ENCODE results near the gene SLC9A5.

SLC9A5 gene

GRCh38 chr16:67270931-67271338, 22.2 kb downstream of the SLC9A5 start:
- Histone ChIP-seq H3K27me3 (ENCODE audit: control insufficient read depth, insufficient read depth, low read length) (no peaks in the 10 kb centered on the region), H3K9ac (ENCODE audit: low read depth, low read length) (no peak overlapping the region), H3K9me3 (ENCODE audit: control insufficient read depth, insufficient read depth, low read length) (no peaks in the 10 kb centered on the region), H3K36me3 (ENCODE audit: control insufficient read depth, insufficient read depth, low read length) (no peaks in the 10 kb centered on the region), H3K4me3 (ENCODE audit: low read depth, low read length) (no peak overlapping the region), H3K4me1 (ENCODE audit: control insufficient read depth, insufficient read depth, low read length) (peaks cover 3% of the 10 kb centered on the region)

GRCh38 chr16:67271446-67271845, 22.7 kb downstream of the SLC9A5 start:
- Histone ChIP-seq H3K9me3 (ENCODE audit: control insufficient read depth, insufficient read depth, low read length) (no peaks in the 10 kb centered on the region), H3K36me3 (ENCODE audit: control insufficient read depth, insufficient read depth, low read length) (no peaks in the 10 kb centered on the region), H3K4me1 (ENCODE audit: control insufficient read depth, insufficient read depth, low read length) (peaks cover 3% of the 10 kb centered on the region), H3K27me3 (ENCODE audit: control insufficient read depth, insufficient read depth, low read length) (no peaks in the 10 kb centered on the region), H3K4me3 (ENCODE audit: low read depth, low read length) (no peak overlapping the region), H3K9ac (ENCODE audit: low read depth, low read length) (no peak overlapping the region)

- Histone ChIP-seq H3K9ac (ENCODE audit: low read depth, low read length) (no peak overlapping the region), H3K9me3 (ENCODE audit: control insufficient read depth, insufficient read depth, low read length) (no peaks in the 10 kb centered on the region), H3K4me1 (ENCODE audit: control insufficient read depth, insufficient read depth, low read length) (no peaks in the 10 kb centered on the region), H3K4me3 (ENCODE audit: low read depth, low read length) (no peak overlapping the region), H3K36me3 (ENCODE audit: control insufficient read depth, insufficient read depth, low read length) (no peaks in the 10 kb centered on the region), H3K27me3 (ENCODE audit: control insufficient read depth, insufficient read depth, low read length) (no peaks in the 10 kb centered on the region)
Measured at GRCh38 chr16:67275321-67275720, 26.5 kb downstream of the SLC9A5 start.

- no peak overlapping the region for H3K9ac ChIP-seq (ENCODE audit: low read depth, low read length)
Measured at GRCh38 chr16:67277294-67277998, 28.7 kb downstream of the SLC9A5 start.

GRCh38 chr16:67277999-67278772, 29.4 kb downstream of the SLC9A5 start:
- H3K4me3 ChIP-seq (ENCODE audit: low read depth, low read length) = peak overlapping the region; percentile 82
- H3K36me3 ChIP-seq (ENCODE audit: control insufficient read depth, insufficient read depth, low read length) = peaks cover 3% of the 10 kb centered on the region
- no peaks in the 10 kb centered on the region for H3K9me3 ChIP-seq (ENCODE audit: control insufficient read depth, insufficient read depth, low read length)
- H3K27me3 ChIP-seq (ENCODE audit: control insufficient read depth, insufficient read depth, low read length) = no peaks in the 10 kb centered on the region
- no peaks in the 10 kb centered on the region for H3K4me1 ChIP-seq (ENCODE audit: control insufficient read depth, insufficient read depth, low read length)
- H3K9ac ChIP-seq (ENCODE audit: low read depth, low read length) = peak overlapping the region; percentile 65

More at GRCh38 chr16:67277294-67277998, 28.7 kb downstream of the SLC9A5 start:
- H3K4me3 ChIP-seq (ENCODE audit: low read depth, low read length) = no peak overlapping the region
- peaks cover 3% of the 10 kb centered on the region for H3K36me3 ChIP-seq (ENCODE audit: control insufficient read depth, insufficient read depth, low read length)
- no peaks in the 10 kb centered on the region for H3K9me3 ChIP-seq (ENCODE audit: control insufficient read depth, insufficient read depth, low read length)
- H3K4me1 ChIP-seq (ENCODE audit: control insufficient read depth, insufficient read depth, low read length) = no peaks in the 10 kb centered on the region
- no peaks in the 10 kb centered on the region for H3K27me3 ChIP-seq (ENCODE audit: control insufficient read depth, insufficient read depth, low read length)

- Histone ChIP-seq H3K9ac (ENCODE audit: low read depth, low read length) (peak overlapping the region; percentile 54), H3K36me3 (ENCODE audit: control insufficient read depth, insufficient read depth, low read length) (peaks cover 3% of the 10 kb centered on the region), H3K27me3 (ENCODE audit: control insufficient read depth, insufficient read depth, low read length) (no peaks in the 10 kb centered on the region), H3K4me3 (ENCODE audit: low read depth, low read length) (peak overlapping the region; percentile 82), H3K4me1 (ENCODE audit: control insufficient read depth, insufficient read depth, low read length) (no peaks in the 10 kb centered on the region), H3K9me3 (ENCODE audit: control insufficient read depth, insufficient read depth, low read length) (no peaks in the 10 kb centered on the region)
Measured at GRCh38 chr16:67278773-67279295, 30.1 kb downstream of the SLC9A5 start.

GRCh38 chr16:67279296-67280089, 30.7 kb downstream of the SLC9A5 start, which contains the start of gene PLEKHG4:
PLEKHG4 (plus strand) TSS chr16:67279532; CDS start chr16:67280045, 513 bp downstream.
- no peaks in the 10 kb centered on the region for H3K9me3 ChIP-seq (ENCODE audit: control insufficient read depth, insufficient read depth, low read length)
- H3K4me3 ChIP-seq (ENCODE audit: low read depth, low read length) = peak within 1 kb of the TSS; percentile 82
- H3K4me1 ChIP-seq (ENCODE audit: control insufficient read depth, insufficient read depth, low read length) = no peaks in the 10 kb centered on the region
- peak within 1 kb of the TSS; percentile 65 for H3K9ac ChIP-seq (ENCODE audit: low read depth, low read length)
- no peaks in the 10 kb centered on the region for H3K27me3 ChIP-seq (ENCODE audit: control insufficient read depth, insufficient read depth, low read length)
- peaks cover 3% of the 10 kb centered on the region for H3K36me3 ChIP-seq (ENCODE audit: control insufficient read depth, insufficient read depth, low read length)

GRCh38 chr16:67280090-67281015, 31.6 kb downstream of the SLC9A5 start:
- peak overlapping the region; percentile 82 for H3K4me3 ChIP-seq (ENCODE audit: low read depth, low read length)
- H3K36me3 ChIP-seq (ENCODE audit: control insufficient read depth, insufficient read depth, low read length) = peaks cover 3% of the 10 kb centered on the region
- H3K4me1 ChIP-seq (ENCODE audit: control insufficient read depth, insufficient read depth, low read length) = no peaks in the 10 kb centered on the region
- H3K9ac ChIP-seq (ENCODE audit: low read depth, low read length) = no peak overlapping the region
- H3K9me3 ChIP-seq (ENCODE audit: control insufficient read depth, insufficient read depth, low read length) = no peaks in the 10 kb centered on the region
- H3K27me3 ChIP-seq (ENCODE audit: control insufficient read depth, insufficient read depth, low read length) = no peaks in the 10 kb centered on the region

- no peak overlapping the region for H3K9ac ChIP-seq (ENCODE audit: low read depth, low read length)
- H3K4me3 ChIP-seq (ENCODE audit: low read depth, low read length) = no peak overlapping the region
- H3K9me3 ChIP-seq (ENCODE audit: control insufficient read depth, insufficient read depth, low read length) = no peaks in the 10 kb centered on the region
- no peaks in the 10 kb centered on the region for H3K27me3 ChIP-seq (ENCODE audit: control insufficient read depth, insufficient read depth, low read length)
- H3K4me1 ChIP-seq (ENCODE audit: control insufficient read depth, insufficient read depth, low read length) = no peaks in the 10 kb centered on the region
- H3K36me3 ChIP-seq (ENCODE audit: control insufficient read depth, insufficient read depth, low read length) = peaks cover 3% of the 10 kb centered on the region
Measured at GRCh38 chr16:67281536-67282446, 33.0 kb downstream of the SLC9A5 start.

GRCh38 chr16:67282447-67282805, 33.6 kb downstream of the SLC9A5 start:
- Histone ChIP-seq H3K4me3 (ENCODE audit: low read depth, low read length) (no peak overlapping the region), H3K36me3 (ENCODE audit: control insufficient read depth, insufficient read depth, low read length) (peaks cover 6% of the 10 kb centered on the region), H3K9me3 (ENCODE audit: control insufficient read depth, insufficient read depth, low read length) (no peaks in the 10 kb centered on the region), H3K27me3 (ENCODE audit: control insufficient read depth, insufficient read depth, low read length) (no peaks in the 10 kb centered on the region), H3K4me1 (ENCODE audit: control insufficient read depth, insufficient read depth, low read length) (no peaks in the 10 kb centered on the region), H3K9ac (ENCODE audit: low read depth, low read length) (no peak overlapping the region)

All from iPS-15b (cell line).